OCI-LY1 (cell line): Measurements from ENCODE around the gene INS.
A peak's percentile ranks its signal among the peaks of the same experiment; 100 is the strongest.

Experiments
- CTCF ChIP-seq: fragments of 200-600 bp; sonication (generic), shearing (Covaris generic); IDR thresholded peaks from 2 replicates; pipeline ENCODE4 v1.5.1; 2017; ENCODE audit warnings: mild to moderate bottlenecking, antibody characterized with exemption, low read length, moderate library complexity, mixed read lengths
- EZH2 ChIP-seq: fragments of 200-600 bp; sonication (generic), shearing (Covaris generic); IDR thresholded peaks from 2 replicates; pipeline ENCODE4 v1.8.0; 2017; ENCODE audit warnings: borderline replicate concordance, mixed run types, mild to moderate bottlenecking, antibody characterized with exemption, low read length, moderate library complexity, mixed read lengths

- TF ChIP-seq CTCF (peak; percentile 86), EZH2 (no peak)
Observed at GRCh38 chr11:2194877-2195755, 34.1 kb upstream of the INS start.
